Measurements from ENCODE around the gene DTD1. TPM values are rescaled to one million over a fixed set of nuclear protein-coding genes. Genes with fewer than 3 reads are reported as not detected.
A peak's percentile ranks its signal among the peaks of the same experiment; 100 is the strongest.

Gene DTD1
- total RNA-seq, 2 donors from 2014 or later = 31.2 to 51.6 TPM

GRCh38 chr20:18588574-18588933 lies 700 bp downstream of the DTD1 start:
- no peak for TF ChIP-seq CTCF (IDR thresholded peaks at IDR 0.05)
- no peak for TF ChIP-seq POLR2A (IDR thresholded peaks at IDR 0.05)
- no peak for TF ChIP-seq POLR2AphosphoS5 (IDR thresholded peaks at IDR 0.05)
- H3K4me1 ChIP-seq (replicated peaks) = no peaks in the 10 kb centered on the region
- no peak for DNase-seq (ENCODE audit: low spot score)
- intact Hi-C loops (cut with DNase I) = no loop called here
- 6% methylated on average over 18 of the region's 18 CpGs for WGBS
- no peaks in the 10 kb centered on the region for H3K36me3 ChIP-seq
- H3K27ac ChIP-seq = peak overlapping the region; percentile 62 to 73
- no peaks in the 10 kb centered on the region for H3K9me3 ChIP-seq
- H3K27me3 ChIP-seq (replicated peaks; ENCODE audit: insufficient read depth) = no peaks in the 10 kb centered on the region
- H3K4me3 ChIP-seq = peak overlapping the region; percentile 78 to 93

GRCh38 chr20:18589941-18590674 lies 2.3 kb downstream of the DTD1 start:
- H3K27me3 ChIP-seq (replicated peaks; ENCODE audit: insufficient read depth) = no peaks in the 10 kb centered on the region
- no peaks in the 10 kb centered on the region for H3K9me3 ChIP-seq
- 80% methylated on average over 8 of the region's 8 CpGs for WGBS
- no peak overlapping the region for H3K4me3 ChIP-seq
- no peak for DNase-seq (ENCODE audit: low spot score)
- H3K27ac ChIP-seq = no peak overlapping the region
- TF ChIP-seq POLR2A (IDR thresholded peaks at IDR 0.05) = no peak
- no peak for TF ChIP-seq POLR2AphosphoS5 (IDR thresholded peaks at IDR 0.05)
- TF ChIP-seq CTCF (IDR thresholded peaks at IDR 0.05) = no peak
- no peaks in the 10 kb centered on the region for H3K4me1 ChIP-seq (replicated peaks)
- intact Hi-C loops (cut with DNase I) = no loop called here
- no peaks in the 10 kb centered on the region for H3K36me3 ChIP-seq

GRCh38 chr20:18596270-18596669 lies 8.4 kb downstream of the DTD1 start:
- H3K36me3 ChIP-seq = no peaks in the 10 kb centered on the region
- DNase-seq (ENCODE audit: low spot score) = no peak
- no peak overlapping the region for H3K4me3 ChIP-seq
- no peaks in the 10 kb centered on the region for H3K4me1 ChIP-seq (replicated peaks)
- no peak overlapping the region for H3K27ac ChIP-seq
- H3K9me3 ChIP-seq = no peaks in the 10 kb centered on the region
- H3K27me3 ChIP-seq (replicated peaks; ENCODE audit: insufficient read depth) = no peaks in the 10 kb centered on the region
- TF ChIP-seq CTCF (IDR thresholded peaks at IDR 0.05) (no peak), POLR2AphosphoS5 (IDR thresholded peaks at IDR 0.05) (no peak), POLR2A (IDR thresholded peaks at IDR 0.05) (no peak)
- intact Hi-C loops (cut with DNase I) = no loop called here

- intact Hi-C loops (cut with DNase I) = no loop called here
- Histone ChIP-seq H3K27me3 (replicated peaks; ENCODE audit: insufficient read depth) (no peaks in the 10 kb centered on the region), H3K36me3 (no peaks in the 10 kb centered on the region), H3K4me1 (replicated peaks) (no peaks in the 10 kb centered on the region), H3K9me3 (no peaks in the 10 kb centered on the region), H3K27ac (no peak overlapping the region), H3K4me3 (no peak overlapping the region)
- TF ChIP-seq POLR2AphosphoS5 (IDR thresholded peaks at IDR 0.05) = no peak
- TF ChIP-seq CTCF (IDR thresholded peaks at IDR 0.05) = no peak
- no peak for TF ChIP-seq POLR2A (IDR thresholded peaks at IDR 0.05)
- no peak for DNase-seq (ENCODE audit: low spot score)
These were observed 21.9 kb downstream of the DTD1 start for GRCh38 chr20:18609741-18610140.

GRCh38 chr20:18611492-18611891 lies 23.6 kb downstream of the DTD1 start:
- no peak for DNase-seq (ENCODE audit: low spot score)
- Histone ChIP-seq H3K27ac (no peak overlapping the region), H3K4me1 (replicated peaks) (peaks cover 3% of the 10 kb centered on the region), H3K4me3 (no peak overlapping the region), H3K9me3 (no peaks in the 10 kb centered on the region), H3K36me3 (no peaks in the 10 kb centered on the region), H3K27me3 (replicated peaks; ENCODE audit: insufficient read depth) (no peaks in the 10 kb centered on the region)
- 80% methylated on average over 8 of the region's 8 CpGs for WGBS
- TF ChIP-seq CTCF (IDR thresholded peaks at IDR 0.05) = no peak
- no peak for TF ChIP-seq POLR2A (IDR thresholded peaks at IDR 0.05)
- no peak for TF ChIP-seq POLR2AphosphoS5 (IDR thresholded peaks at IDR 0.05)
- intact Hi-C loops (cut with DNase I) = no loop called here
